Ishikawa (cell line): Measurements from ENCODE around the gene ZNF440.

Experiments
- EGR1 ChIP-seq: IDR thresholded peaks from 2 replicates; pipeline ENCODE4 v1.6.1; 2012
- EP300 ChIP-seq: IDR thresholded peaks from 2 replicates; pipeline ENCODE4 v1.6.1; 2012; ENCODE audit warnings: borderline replicate concordance
- NFIC ChIP-seq: IDR thresholded peaks from 2 replicates; pipeline ENCODE4 v1.6.1; 2012
- RAD21 ChIP-seq: IDR thresholded peaks from 2 replicates; pipeline ENCODE4 v1.6.1; 2012; ENCODE audit warnings: low read depth
- TAF1 ChIP-seq: IDR thresholded peaks from 2 replicates; pipeline ENCODE4 v1.6.1; 2012; ENCODE audit warnings: low read depth, mild to moderate bottlenecking
- TCF12 ChIP-seq: IDR thresholded peaks from 2 replicates; pipeline ENCODE4 v1.6.1; 2012; ENCODE audit warnings: low read depth
- USF1 ChIP-seq: IDR thresholded peaks from 2 replicates; pipeline ENCODE4 v1.6.1; 2012
- YY1 ChIP-seq: IDR thresholded peaks from 2 replicates; pipeline ENCODE4 v1.6.1; 2012; ENCODE audit warnings: low read depth
- ZBTB7A ChIP-seq: IDR thresholded peaks from 2 replicates; pipeline ENCODE4 v1.6.1; 2012; ENCODE audit warnings: low read depth
- TF ChIP-seq, protein P1 (sequence below): IDR thresholded peaks from 2 replicates; pipeline ENCODE4 v1.6.1; 2012; ENCODE audit warnings: low read depth, mild to moderate bottlenecking
- TF ChIP-seq, protein P2 (sequence below): IDR thresholded peaks from 2 replicates; pipeline ENCODE4 v1.6.1; 2012

GRCh38 chr19:11780431-11781020, 33.5 kb upstream of the ZNF440 start:
- TF ChIP-seq, protein P1, sequence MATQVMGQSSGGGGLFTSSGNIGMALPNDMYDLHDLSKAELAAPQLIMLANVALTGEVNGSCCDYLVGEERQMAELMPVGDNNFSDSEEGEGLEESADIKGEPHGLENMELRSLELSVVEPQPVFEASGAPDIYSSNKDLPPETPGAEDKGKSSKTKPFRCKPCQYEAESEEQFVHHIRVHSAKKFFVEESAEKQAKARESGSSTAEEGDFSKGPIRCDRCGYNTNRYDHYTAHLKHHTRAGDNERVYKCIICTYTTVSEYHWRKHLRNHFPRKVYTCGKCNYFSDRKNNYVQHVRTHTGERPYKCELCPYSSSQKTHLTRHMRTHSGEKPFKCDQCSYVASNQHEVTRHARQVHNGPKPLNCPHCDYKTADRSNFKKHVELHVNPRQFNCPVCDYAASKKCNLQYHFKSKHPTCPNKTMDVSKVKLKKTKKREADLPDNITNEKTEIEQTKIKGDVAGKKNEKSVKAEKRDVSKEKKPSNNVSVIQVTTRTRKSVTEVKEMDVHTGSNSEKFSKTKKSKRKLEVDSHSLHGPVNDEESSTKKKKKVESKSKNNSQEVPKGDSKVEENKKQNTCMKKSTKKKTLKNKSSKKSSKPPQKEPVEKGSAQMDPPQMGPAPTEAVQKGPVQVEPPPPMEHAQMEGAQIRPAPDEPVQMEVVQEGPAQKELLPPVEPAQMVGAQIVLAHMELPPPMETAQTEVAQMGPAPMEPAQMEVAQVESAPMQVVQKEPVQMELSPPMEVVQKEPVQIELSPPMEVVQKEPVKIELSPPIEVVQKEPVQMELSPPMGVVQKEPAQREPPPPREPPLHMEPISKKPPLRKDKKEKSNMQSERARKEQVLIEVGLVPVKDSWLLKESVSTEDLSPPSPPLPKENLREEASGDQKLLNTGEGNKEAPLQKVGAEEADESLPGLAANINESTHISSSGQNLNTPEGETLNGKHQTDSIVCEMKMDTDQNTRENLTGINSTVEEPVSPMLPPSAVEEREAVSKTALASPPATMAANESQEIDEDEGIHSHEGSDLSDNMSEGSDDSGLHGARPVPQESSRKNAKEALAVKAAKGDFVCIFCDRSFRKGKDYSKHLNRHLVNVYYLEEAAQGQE = no peak
- TF ChIP-seq RAD21 = no peak
- TF ChIP-seq ZBTB7A = no peak
- TF ChIP-seq, protein P2, sequence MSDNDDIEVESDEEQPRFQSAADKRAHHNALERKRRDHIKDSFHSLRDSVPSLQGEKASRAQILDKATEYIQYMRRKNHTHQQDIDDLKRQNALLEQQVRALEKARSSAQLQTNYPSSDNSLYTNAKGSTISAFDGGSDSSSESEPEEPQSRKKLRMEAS = no peak
- no peak for TF ChIP-seq EP300
- no peak for TF ChIP-seq YY1
- TF ChIP-seq TAF1 = no peak
- no peak for TF ChIP-seq NFIC
- TF ChIP-seq USF1 = no peak
- no peak for TF ChIP-seq TCF12
- TF ChIP-seq EGR1 = no peak
